ENCODE results near the gene TANGO2. TPM values are rescaled to one million over a fixed set of nuclear protein-coding genes. Genes with fewer than 3 reads are reported as not detected.

TANGO2 gene
- total and polyA plus RNA-seq, 9 of the 15 experiments (the other 6 are each of a cell fraction or from before 2014, with no cell fraction given) = 15.5 to 94.9 (median 70.1) TPM

- TF ChIP-seq HOMEZ (CRISPR knock-in tag; IDR thresholded peaks at IDR 0.05) (no peak), TGIF2 (CRISPR knock-in tag; IDR thresholded peaks at IDR 0.05) (no peak), SETDB1 (IDR thresholded peaks at IDR 0.05; ENCODE audit: low read length) (peak; percentile 20), ZC3H8 (IDR thresholded peaks at IDR 0.05) (no peak)
Observed at GRCh38 chr22:20015187-20015625, 5.7 kb upstream of the TANGO2 start (continued).

- Histone ChIP-seq H3K9ac (ENCODE audit: insufficient read depth in 1 of 2, low read depth in 2 of 2, low read length in 2 of 2) (peak overlapping the region; percentile 59 to 94), H3K4me3 (peak overlapping the region; percentile 66), H3K36me3 (ENCODE audit: control insufficient read depth, insufficient read depth, low read length) (peaks cover 8% of the 10 kb centered on the region; the same call in 2 of the 3 replicates), H3K4me1 (replicated peaks in 1 of 2; ENCODE audit: control insufficient read depth in 2 of 2, insufficient read depth in 2 of 2, low read length in 2 of 2) (peaks cover 43 to 74% of the 10 kb centered on the region in 2 experiments), H3K9me3 (replicated peaks; ENCODE audit: control insufficient read depth, insufficient read depth, low read depth, low read length) (no peaks in the 10 kb centered on the region), H3K27me3 (ENCODE audit: control insufficient read depth in 2 of 2, insufficient read depth in 2 of 2, low read length in 2 of 2) (peaks cover 0 to 8% of the 10 kb centered on the region in 2 experiments; a peak in 2 of 5 replicates), H2AFZ (ENCODE audit: low read depth, low read length) (peak overlapping the region; percentile 84), H3K27ac (ENCODE audit: extremely low read depth, low read depth, low read length) (peak overlapping the region; percentile 61), H4K20me1 (replicated peaks; ENCODE audit: control insufficient read depth, insufficient read depth, low read length) (peaks cover under 1% of the 10 kb centered on the region), H3K9me1 (ENCODE audit: control insufficient read depth, insufficient read depth, low read length) (peaks cover 17% of the 10 kb centered on the region), H3K4me2 (ENCODE audit: insufficient read depth, low read length) (peak overlapping the region; percentile 85), H3K79me2 (ENCODE audit: control insufficient read depth, insufficient read depth, low read length) (peaks cover 37% of the 10 kb centered on the region)
- in situ Hi-C loops (cut with MboI) = no loop called here
- no TSS peak for BruUV-seq (replicated peaks)
- WGBS (ENCODE audit: insufficient coverage, low coverage, missing lambda C conversion rate) = 2% methylated on average over 101 of the region's 101 CpGs
- DNase-seq (ENCODE audit: extremely low read depth in 1 of 4, low spot score in 3 of 4) = peak; percentile 67 to 99 (median 88)
- intact Hi-C loops (cut with micrococcal nuclease) = no loop called here
- POLR2A ChIA-PET = interaction anchor here (0.6 to 10.0 kb wide), 25 partner anchors 6 to 406 kb away, joined by 3 to 120 read pairs (median 4); partner anchors contain the start of genes TANGO2 and TRMT2A
- CTCF ChIA-PET (ENCODE audit: low intra/inter-chr PET ratio) = interaction anchor here (0.5 to 1.5 kb wide), 6 partner anchors 10 to 234 kb away, joined by 3 to 6 read pairs (median 4); no protein-coding TSS in a partner anchor
- peak; percentile 12 for ATAC-seq
- no peak for FAIRE-seq
- peak; percentile 79 for TF ChIP-seq CHD4 (IDR thresholded peaks at IDR 0.05; ENCODE audit: insufficient read depth, insufficient replicate concordance, low read depth, low read length, poor library complexity, severe bottlenecking)
- peak; percentile 77 for TF ChIP-seq ETS2 (tag; IDR thresholded peaks at IDR 0.05; ENCODE audit: borderline replicate concordance, poor library complexity, severe bottlenecking)
- no peak for TF ChIP-seq ZC3H11A (IDR thresholded peaks at IDR 0.05; ENCODE audit: low read depth, low read length)
- no peak for TF ChIP-seq ZNF134 (CRISPR knock-in tag; conservative IDR thresholded peaks at IDR 0.05)
- TF ChIP-seq ZNF644 (tag; IDR thresholded peaks at IDR 0.05; ENCODE audit: low read depth) = no peak
- peak; percentile 78 for TF ChIP-seq CHD1 (IDR thresholded peaks at IDR 0.05; ENCODE audit: low read length)
- peak; percentile 59 for TF ChIP-seq SMAD1 (IDR thresholded peaks at IDR 0.05; ENCODE audit: low read depth, low read length, partially characterized antibody)
- peak in 1 of 2 experiments; percentile 49; a peak in 1 of 4 replicates for TF ChIP-seq UBTF (IDR thresholded peaks at IDR 0.05; ENCODE audit: borderline replicate concordance in 1 of 2, low read depth in 2 of 2, low read length in 2 of 2)
- peak; percentile 93 for TF ChIP-seq HNRNPL (IDR thresholded peaks at IDR 0.05; ENCODE audit: low read depth, low read length)
- peak; percentile 76; the same call in 1 of the 2 replicates for TF ChIP-seq KLF13 (tag; IDR thresholded peaks at IDR 0.05; ENCODE audit: borderline replicate concordance, low read depth)
- no peak for TF ChIP-seq ZNF217 (CRISPR knock-in tag; IDR thresholded peaks at IDR 0.05)
- no peak for TF ChIP-seq KLF6 (CRISPR knock-in tag; IDR thresholded peaks at IDR 0.05; ENCODE audit: borderline replicate concordance)
Observed at GRCh38 chr22:20015971-20016733, 4.8 kb upstream of the TANGO2 start.

All from K562 (cell line).